GM23338 (cell line): ENCODE results near the gene GEN1.

Experiments
- CREB1 ChIP-seq: fragments of 250-450 bp; sonication (Bioruptor Pico); IDR thresholded peaks from 2 replicates; pipeline ENCODE4 v1.5.0; 2020; ENCODE audit warnings: low read depth, mild to moderate bottlenecking, moderate library complexity
- CTCF ChIP-seq, 2 experiments: fragments of 200-600 bp in 1 of 2; sonication (generic) in 1 of 2; conservative IDR thresholded peaks; 2 replicates each; pipeline versions ENCODE4 v1.5.1 to v1.6.1; 2016 to 2017; ENCODE audit warnings: antibody characterized with exemption in 2 of 2, low read depth in 2 of 2, mild to moderate bottlenecking in 2 of 2, moderate library complexity in 1 of 2
- ETS1 ChIP-seq: IDR thresholded peaks from 2 replicates; pipeline ENCODE4 v1.6.1; 2016; ENCODE audit warnings: antibody characterized with exemption
- EZH2 ChIP-seq: fragments of 200-600 bp; sonication (generic); IDR thresholded peaks from one replicate; pipeline ENCODE4 v1.8.0; 2017; ENCODE audit warnings: antibody characterized with exemption, mild to moderate bottlenecking, low read depth; ENCODE audit not compliant: unreplicated experiment
- EZH2phosphoT487 ChIP-seq: fragments of 200-600 bp; sonication (generic); IDR thresholded peaks from one replicate; pipeline ENCODE4 v1.8.1; 2018; ENCODE audit warnings: antibody characterized with exemption; ENCODE audit not compliant: unreplicated experiment
- JUNB ChIP-seq: IDR thresholded peaks from one replicate; pipeline ENCODE4 v1.6.1; 2016; ENCODE audit warnings: antibody characterized with exemption; ENCODE audit not compliant: unreplicated experiment
- NANOG ChIP-seq: IDR thresholded peaks from 2 replicates; pipeline ENCODE4 v1.6.1; 2016; ENCODE audit warnings: antibody characterized with exemption, borderline replicate concordance
- POLR2AphosphoS5 ChIP-seq: IDR thresholded peaks from 2 replicates; pipeline ENCODE4 v1.6.1; 2016; ENCODE audit warnings: antibody characterized with exemption, low read depth
- REST ChIP-seq: IDR thresholded peaks from one replicate; pipeline ENCODE4 v1.6.1; 2018; ENCODE audit warnings: antibody characterized with exemption; ENCODE audit not compliant: unreplicated experiment
- STAT1 ChIP-seq: IDR thresholded peaks from one replicate; pipeline ENCODE4 v1.6.1; 2016; ENCODE audit warnings: antibody characterized with exemption; ENCODE audit not compliant: unreplicated experiment
- ZNF114 ChIP-seq: fragments of 250-450 bp; sonication (Bioruptor Pico); IDR thresholded peaks from 2 replicates; pipeline ENCODE4 v1.5.0; 2020; ENCODE audit warnings: mild to moderate bottlenecking, moderate library complexity
- ZNF331 ChIP-seq: fragments of 250-450 bp; sonication (Bioruptor Pico); IDR thresholded peaks from 2 replicates; pipeline ENCODE4 v1.5.0; 2020; ENCODE audit warnings: low read depth, mild to moderate bottlenecking, moderate library complexity
- ZNF462 ChIP-seq: fragments of 250-450 bp; sonication (Bioruptor Pico); IDR thresholded peaks from 2 replicates; pipeline ENCODE4 v1.5.0; 2020; ENCODE audit warnings: mild to moderate bottlenecking, moderate library complexity

- TF ChIP-seq CTCF (conservative IDR thresholded peaks at IDR 0.05; ENCODE audit: low read depth in 2 of 2): no peak
- no peak for TF ChIP-seq EZH2
- no peak for TF ChIP-seq NANOG
- no peak for TF ChIP-seq CREB1
- no peak for TF ChIP-seq REST
- TF ChIP-seq STAT1: no peak
- TF ChIP-seq POLR2AphosphoS5: no peak
- TF ChIP-seq EZH2phosphoT487: no peak
- TF ChIP-seq ZNF331 (CRISPR knock-in tag): no peak
- TF ChIP-seq JUNB: no peak
- no peak for TF ChIP-seq ZNF114 (CRISPR knock-in tag)
- no peak for TF ChIP-seq ZNF462 (CRISPR knock-in tag)
- TF ChIP-seq ETS1: no peak
These were observed 18.6 kb downstream of the GEN1 start for GRCh38 chr2:17772532-17772931.
